ENCODE results near the gene JAZF1.
"Not testable (repeated sequence)": the region's sequence is repeated elsewhere in the genome, so short reads cannot be mapped to it uniquely, and the experiment has no call there.

The JAZF1 gene

DNA sequence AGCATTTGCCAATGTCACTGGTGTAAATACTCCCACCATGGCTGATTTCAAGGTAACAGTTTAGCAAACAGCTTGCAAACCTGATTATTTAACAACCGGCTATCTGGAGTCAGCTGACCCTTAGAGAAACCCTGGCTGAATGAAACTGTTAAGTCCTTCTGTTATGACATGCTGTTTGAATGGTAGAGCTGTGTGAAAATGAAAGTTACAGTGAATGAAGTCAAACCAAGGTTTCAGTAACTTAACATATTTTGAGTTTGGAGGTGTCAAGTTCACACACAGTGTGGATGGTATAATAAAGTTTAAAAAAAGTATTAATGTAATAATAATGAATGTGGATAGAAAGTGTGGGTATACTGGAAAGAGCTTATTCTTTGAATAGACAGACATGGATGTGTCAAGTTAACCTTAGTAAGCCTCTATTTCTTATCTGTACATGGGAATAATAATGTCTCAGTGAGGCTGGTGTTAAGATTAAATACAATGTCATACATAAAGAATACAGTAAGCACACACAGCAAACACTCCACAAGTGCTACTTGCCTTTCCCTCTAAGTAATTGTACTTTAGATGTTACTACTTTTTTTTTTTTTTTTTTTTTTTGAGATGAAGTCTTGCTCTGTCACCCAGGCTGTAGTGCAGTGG, 290.3 kb downstream of the JAZF1 start:
- H3F3A ChIP-seq (ENCODE audit: insufficient read depth, low read length) = no peaks in the 10 kb centered on the region
- no peak overlapping the region for H3K4me3 ChIP-seq (ENCODE audit: low read depth, low read length, poor library complexity, severe bottlenecking)
- H3K9me3 ChIP-seq (ENCODE audit: low read length) = no peaks in the 10 kb centered on the region
- no peaks in the 10 kb centered on the region for H3K27me3 ChIP-seq (ENCODE audit: insufficient read depth, low read length)
- no peaks in the 10 kb centered on the region for H3K4me1 ChIP-seq (ENCODE audit: insufficient read depth, low read length, severe bottlenecking)
- H3K36me3 ChIP-seq (ENCODE audit: insufficient read depth, low read length) = peaks cover 22% of the 10 kb centered on the region
- no peaks in the 10 kb centered on the region for H3K79me2 ChIP-seq (ENCODE audit: insufficient read depth, low read length)
- no peak overlapping the region for H3K9ac ChIP-seq (ENCODE audit: low read length)
- no peak overlapping the region for H2AFZ ChIP-seq (ENCODE audit: low read length)
- no peak overlapping the region for H3K27ac ChIP-seq (ENCODE audit: low read depth, low read length, poor library complexity, severe bottlenecking)
- H3K4me2 ChIP-seq (ENCODE audit: low read length) = no peak overlapping the region
- TF ChIP-seq, protein P1, sequence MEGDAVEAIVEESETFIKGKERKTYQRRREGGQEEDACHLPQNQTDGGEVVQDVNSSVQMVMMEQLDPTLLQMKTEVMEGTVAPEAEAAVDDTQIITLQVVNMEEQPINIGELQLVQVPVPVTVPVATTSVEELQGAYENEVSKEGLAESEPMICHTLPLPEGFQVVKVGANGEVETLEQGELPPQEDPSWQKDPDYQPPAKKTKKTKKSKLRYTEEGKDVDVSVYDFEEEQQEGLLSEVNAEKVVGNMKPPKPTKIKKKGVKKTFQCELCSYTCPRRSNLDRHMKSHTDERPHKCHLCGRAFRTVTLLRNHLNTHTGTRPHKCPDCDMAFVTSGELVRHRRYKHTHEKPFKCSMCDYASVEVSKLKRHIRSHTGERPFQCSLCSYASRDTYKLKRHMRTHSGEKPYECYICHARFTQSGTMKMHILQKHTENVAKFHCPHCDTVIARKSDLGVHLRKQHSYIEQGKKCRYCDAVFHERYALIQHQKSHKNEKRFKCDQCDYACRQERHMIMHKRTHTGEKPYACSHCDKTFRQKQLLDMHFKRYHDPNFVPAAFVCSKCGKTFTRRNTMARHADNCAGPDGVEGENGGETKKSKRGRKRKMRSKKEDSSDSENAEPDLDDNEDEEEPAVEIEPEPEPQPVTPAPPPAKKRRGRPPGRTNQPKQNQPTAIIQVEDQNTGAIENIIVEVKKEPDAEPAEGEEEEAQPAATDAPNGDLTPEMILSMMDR (IDR thresholded peaks at IDR 0.05; ENCODE audit: low read length) = no peak
- no peak for TF ChIP-seq EZH2 (IDR thresholded peaks at IDR 0.05; ENCODE audit: borderline replicate concordance, low read length)
- no peaks in the 10 kb centered on the region for H4K20me1 ChIP-seq (ENCODE audit: insufficient read depth, low read length)
- no peaks in the 10 kb centered on the region for H3K9me2 ChIP-seq (ENCODE audit: low read depth, low read length)

DNA sequence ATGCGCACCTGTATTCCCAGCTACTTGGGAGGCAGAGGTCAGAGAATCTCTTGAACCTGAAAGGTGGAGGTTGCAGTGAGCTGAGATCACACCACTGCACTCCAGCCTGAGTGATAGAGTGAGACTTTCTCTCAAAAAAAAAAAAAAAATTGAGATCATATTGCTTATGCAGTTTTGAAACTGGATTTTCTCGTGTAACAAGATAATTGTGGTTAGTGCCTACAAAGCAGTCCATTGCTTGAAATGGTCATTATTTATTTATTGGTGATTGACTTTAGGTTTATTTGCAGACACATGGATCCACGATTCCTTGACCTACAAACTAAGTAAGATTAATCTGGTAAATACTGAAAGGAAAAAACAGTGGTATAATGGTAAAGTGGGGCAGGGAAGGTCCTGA, 290.8 kb downstream of the JAZF1 start:
- peaks cover 22% of the 10 kb centered on the region for H3K36me3 ChIP-seq (ENCODE audit: insufficient read depth, low read length)
- H3K9me2 ChIP-seq (ENCODE audit: low read depth, low read length) = no peaks in the 10 kb centered on the region
- H3K4me1 ChIP-seq (ENCODE audit: insufficient read depth, low read length, severe bottlenecking) = no peaks in the 10 kb centered on the region
- H4K20me1 ChIP-seq (ENCODE audit: insufficient read depth, low read length) = no peaks in the 10 kb centered on the region
- H3K27me3 ChIP-seq (ENCODE audit: insufficient read depth, low read length) = no peaks in the 10 kb centered on the region
- H3K4me2 ChIP-seq (ENCODE audit: low read length) = no peak overlapping the region
- H3K79me2 ChIP-seq (ENCODE audit: insufficient read depth, low read length) = no peaks in the 10 kb centered on the region
- TF ChIP-seq, protein P1 (IDR thresholded peaks at IDR 0.05; ENCODE audit: low read length) = no peak
- no peak for TF ChIP-seq EZH2 (IDR thresholded peaks at IDR 0.05; ENCODE audit: borderline replicate concordance, low read length)
- no peak overlapping the region for H3K27ac ChIP-seq (ENCODE audit: low read depth, low read length, poor library complexity, severe bottlenecking)
- H3K9ac ChIP-seq (ENCODE audit: low read length) = no peak overlapping the region
- no peak overlapping the region for H3K4me3 ChIP-seq (ENCODE audit: low read depth, low read length, poor library complexity, severe bottlenecking)
- H2AFZ ChIP-seq (ENCODE audit: low read length) = no peak overlapping the region
- no peaks in the 10 kb centered on the region for H3K9me3 ChIP-seq (ENCODE audit: low read length)
- no peaks in the 10 kb centered on the region for H3F3A ChIP-seq (ENCODE audit: insufficient read depth, low read length)

DNA sequence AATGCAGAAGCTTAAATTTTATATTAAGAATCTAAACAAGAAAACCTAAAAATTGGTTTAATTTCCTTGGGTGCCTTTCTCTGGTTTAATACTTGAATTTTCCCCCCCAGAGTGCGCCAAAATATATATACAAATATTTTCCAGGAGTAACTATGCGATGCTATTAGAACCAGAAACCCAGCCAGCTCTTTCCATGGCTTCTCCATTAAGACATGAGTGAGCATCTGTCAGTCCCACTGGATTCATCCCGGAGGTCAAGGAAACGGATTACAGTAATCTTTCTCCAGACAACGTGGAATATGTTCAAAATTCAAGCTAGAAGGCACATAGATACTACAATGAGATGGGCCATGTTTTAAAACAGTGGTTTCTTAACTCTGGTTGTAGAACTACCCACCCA, 291.9 kb downstream of the JAZF1 start:
- no peaks in the 10 kb centered on the region for H3K27me3 ChIP-seq (ENCODE audit: insufficient read depth, low read length)
- no peaks in the 10 kb centered on the region for H4K20me1 ChIP-seq (ENCODE audit: insufficient read depth, low read length)
- no peak for TF ChIP-seq EZH2 (IDR thresholded peaks at IDR 0.05; ENCODE audit: borderline replicate concordance, low read length)
- TF ChIP-seq, protein P1 (IDR thresholded peaks at IDR 0.05; ENCODE audit: low read length) = no peak
- H3K79me2 ChIP-seq (ENCODE audit: insufficient read depth, low read length) = no peaks in the 10 kb centered on the region
- H3K9ac ChIP-seq (ENCODE audit: low read length) = no peak overlapping the region
- no peak overlapping the region for H3K4me3 ChIP-seq (ENCODE audit: low read depth, low read length, poor library complexity, severe bottlenecking)
- H3K4me2 ChIP-seq (ENCODE audit: low read length) = no peak overlapping the region
- H3K27ac ChIP-seq (ENCODE audit: low read depth, low read length, poor library complexity, severe bottlenecking) = no peak overlapping the region
- H3F3A ChIP-seq (ENCODE audit: insufficient read depth, low read length) = no peaks in the 10 kb centered on the region
- no peaks in the 10 kb centered on the region for H3K9me2 ChIP-seq (ENCODE audit: low read depth, low read length)
- H3K9me3 ChIP-seq (ENCODE audit: low read length) = no peaks in the 10 kb centered on the region
- peaks cover 14% of the 10 kb centered on the region for H3K36me3 ChIP-seq (ENCODE audit: insufficient read depth, low read length)
- H3K4me1 ChIP-seq (ENCODE audit: insufficient read depth, low read length, severe bottlenecking) = no peaks in the 10 kb centered on the region
- H2AFZ ChIP-seq (ENCODE audit: low read length) = no peak overlapping the region

DNA sequence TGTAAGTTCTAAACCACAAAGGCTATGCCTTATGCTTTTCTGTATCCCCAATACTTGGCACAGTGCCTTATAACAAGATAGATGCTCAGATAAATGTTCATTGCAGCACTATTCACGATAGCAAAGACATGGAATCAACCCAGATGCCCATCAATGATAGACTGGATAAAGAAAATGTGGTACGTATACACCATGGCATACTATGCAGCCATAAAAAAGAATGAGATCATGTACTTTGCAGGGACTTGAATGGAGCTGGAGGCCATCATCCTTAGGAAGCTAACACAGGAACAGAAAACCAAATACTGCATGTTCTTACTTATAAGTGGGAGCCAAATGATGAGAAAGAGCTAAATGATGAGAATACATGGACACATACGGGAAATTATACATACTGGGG, 293.9 kb downstream of the JAZF1 start:
- not testable (repeated sequence) for H3K27ac ChIP-seq (ENCODE audit: low read depth, low read length, poor library complexity, severe bottlenecking); H3K9ac ChIP-seq (ENCODE audit: low read length); H3K4me3 ChIP-seq (ENCODE audit: low read depth, low read length, poor library complexity, severe bottlenecking); H3K9me2 ChIP-seq (ENCODE audit: low read depth, low read length); H3K4me2 ChIP-seq (ENCODE audit: low read length); H4K20me1 ChIP-seq (ENCODE audit: insufficient read depth, low read length); H2AFZ ChIP-seq (ENCODE audit: low read length); H3K36me3 ChIP-seq (ENCODE audit: insufficient read depth, low read length); H3K9me3 ChIP-seq (ENCODE audit: low read length); H3K79me2 ChIP-seq (ENCODE audit: insufficient read depth, low read length); H3K27me3 ChIP-seq (ENCODE audit: insufficient read depth, low read length); H3K4me1 ChIP-seq (ENCODE audit: insufficient read depth, low read length, severe bottlenecking); H3F3A ChIP-seq (ENCODE audit: insufficient read depth, low read length)

Measured in OCI-LY1 (cell line).